Endothelial cell of hepatic sinusoid (primary cell): Measurements from ENCODE around the gene ZNF467.

Source experiments
- in situ Hi-C: cut with HindIII; loops from 2 replicates; pipeline ENCODE4 v1.10.0; 2017; ENCODE audit warnings: low sequenced_read_pairs

ZNF467 gene

DNA sequence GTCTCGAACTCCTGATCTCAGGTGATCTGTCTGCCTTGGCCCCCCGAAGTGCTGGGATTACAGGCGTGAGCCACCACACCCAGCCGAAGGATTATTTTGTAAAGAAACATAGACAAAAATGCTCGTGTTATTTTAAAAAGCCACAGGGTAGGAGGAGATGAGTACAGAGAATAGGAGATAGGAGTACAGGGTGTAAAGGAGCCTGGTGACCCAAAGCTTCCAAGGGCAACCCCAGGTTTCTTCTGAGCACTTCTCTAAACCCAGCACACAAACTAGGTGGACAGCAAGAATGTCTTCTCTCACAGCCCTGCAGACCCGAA is 54.7 kb downstream of the ZNF467 start:
- in situ Hi-C loops = no loop called here

DNA sequence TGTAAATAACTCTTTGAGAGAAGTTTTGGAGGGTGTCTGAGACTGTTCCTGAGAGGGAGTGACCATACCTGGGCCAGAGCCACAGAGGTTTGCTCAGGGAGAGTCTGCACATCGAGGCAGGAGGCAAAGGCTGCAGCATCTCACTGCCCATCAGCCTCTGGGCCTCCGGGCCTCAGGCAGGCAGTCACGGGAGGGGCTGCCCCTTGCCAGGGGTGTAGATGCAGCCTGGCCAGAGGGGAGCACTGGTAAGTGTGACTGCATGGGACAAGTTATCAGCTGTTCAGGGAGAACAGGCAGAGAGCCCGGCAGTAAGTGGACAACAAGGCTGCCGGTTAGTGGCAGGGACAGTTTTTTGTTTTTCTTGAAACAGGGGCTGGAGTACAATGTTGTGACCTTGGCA is 55.9 kb downstream of the ZNF467 start:
- in situ Hi-C loops = no loop called here

- in situ Hi-C loops = no loop called here
These were observed 56.5 kb downstream of the ZNF467 start for GRCh38 chr7:149716932-149717307.

- in situ Hi-C loops = no loop called here
These were observed 57.1 kb downstream of the ZNF467 start for GRCh38 chr7:149716007-149716931.

GRCh38 chr7:149715476-149715875 is 57.9 kb downstream of the ZNF467 start:
- in situ Hi-C loops = no loop called here

- in situ Hi-C loops = loop anchor here (5.0 kb wide), 2 partner anchors 32 to 293 kb away; no protein-coding TSS in a partner anchor
These were observed 58.4 kb downstream of the ZNF467 start for GRCh38 chr7:149714910-149715471.
